ENCODE data around the gene OPCML.

OPCML gene

DNA sequence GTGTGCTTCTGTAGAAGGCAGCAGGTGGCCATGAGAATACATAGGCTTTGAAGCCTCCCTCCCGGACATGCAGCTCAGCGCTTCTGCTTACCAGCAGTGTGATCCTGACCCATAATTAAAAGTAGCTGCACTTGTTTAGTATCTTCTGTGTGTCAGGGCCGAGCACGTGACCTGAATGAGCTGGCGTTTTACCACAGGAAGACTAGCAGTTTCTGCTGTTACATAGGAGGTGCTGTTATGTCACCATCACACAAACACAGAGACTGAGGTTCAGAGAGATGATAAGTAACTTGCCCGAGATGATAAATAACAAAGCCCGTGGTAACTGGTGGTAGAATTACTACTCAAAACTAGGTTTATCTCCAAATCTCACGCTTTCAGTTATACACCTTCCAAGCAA is 329.5 kb downstream of the OPCML start:
- no peak for DNase-seq (ENCODE audit: low spot score)
- no peak overlapping the region for H3K27ac ChIP-seq
- TF ChIP-seq, protein P1, sequence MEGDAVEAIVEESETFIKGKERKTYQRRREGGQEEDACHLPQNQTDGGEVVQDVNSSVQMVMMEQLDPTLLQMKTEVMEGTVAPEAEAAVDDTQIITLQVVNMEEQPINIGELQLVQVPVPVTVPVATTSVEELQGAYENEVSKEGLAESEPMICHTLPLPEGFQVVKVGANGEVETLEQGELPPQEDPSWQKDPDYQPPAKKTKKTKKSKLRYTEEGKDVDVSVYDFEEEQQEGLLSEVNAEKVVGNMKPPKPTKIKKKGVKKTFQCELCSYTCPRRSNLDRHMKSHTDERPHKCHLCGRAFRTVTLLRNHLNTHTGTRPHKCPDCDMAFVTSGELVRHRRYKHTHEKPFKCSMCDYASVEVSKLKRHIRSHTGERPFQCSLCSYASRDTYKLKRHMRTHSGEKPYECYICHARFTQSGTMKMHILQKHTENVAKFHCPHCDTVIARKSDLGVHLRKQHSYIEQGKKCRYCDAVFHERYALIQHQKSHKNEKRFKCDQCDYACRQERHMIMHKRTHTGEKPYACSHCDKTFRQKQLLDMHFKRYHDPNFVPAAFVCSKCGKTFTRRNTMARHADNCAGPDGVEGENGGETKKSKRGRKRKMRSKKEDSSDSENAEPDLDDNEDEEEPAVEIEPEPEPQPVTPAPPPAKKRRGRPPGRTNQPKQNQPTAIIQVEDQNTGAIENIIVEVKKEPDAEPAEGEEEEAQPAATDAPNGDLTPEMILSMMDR (conservative IDR thresholded peaks at IDR 0.05; ENCODE audit: low read depth) = no peak
- ChIA-PET POLR2A (ENCODE audit: low non-redundant PET) (no interaction called here), CTCF (no interaction called here)

DNA sequence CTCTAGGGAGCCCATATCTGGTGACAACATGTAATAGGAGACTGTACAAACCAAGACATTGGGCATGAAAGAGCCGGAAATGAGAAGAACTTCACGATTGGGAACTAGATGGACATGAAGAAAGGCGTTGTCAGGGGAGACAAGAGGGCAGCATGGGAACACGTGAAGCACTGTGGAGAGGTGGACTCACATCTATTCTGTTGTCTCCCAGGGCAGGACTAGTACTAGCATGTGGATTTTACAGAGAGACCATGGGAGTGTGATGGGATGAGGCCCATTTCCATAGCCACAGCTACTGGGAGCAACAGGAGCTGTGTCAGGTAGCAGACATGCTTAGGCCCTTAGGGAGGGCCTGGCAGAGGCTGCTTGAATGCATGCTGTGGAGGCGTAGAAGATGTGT is 333.9 kb downstream of the OPCML start:
- POLR2A ChIA-PET (ENCODE audit: low non-redundant PET) = no interaction called here

DNA sequence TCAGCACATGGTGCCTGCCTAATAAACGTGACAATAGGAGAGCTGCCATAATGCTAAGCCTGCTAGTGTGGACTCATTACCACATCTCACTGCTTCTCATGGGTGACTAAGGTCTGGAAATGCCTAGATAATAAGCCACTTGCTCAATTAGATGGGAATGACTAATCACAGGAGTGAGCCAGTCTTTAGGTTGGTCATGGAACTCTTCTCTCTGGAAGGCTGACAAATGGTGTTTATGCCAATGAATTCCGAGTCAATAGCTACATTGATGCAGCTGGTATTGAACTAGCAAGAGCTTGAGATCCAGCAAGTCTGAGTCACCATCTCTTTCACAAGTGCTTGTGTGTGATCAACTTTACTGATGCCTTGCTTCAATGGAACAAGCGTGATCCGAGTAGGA is 334.9 kb downstream of the OPCML start:
- ChIA-PET POLR2A (ENCODE audit: low non-redundant PET) (no interaction called here), CTCF (no interaction called here)
- H3K27ac ChIP-seq = no peak overlapping the region
- TF ChIP-seq, protein P1 (conservative IDR thresholded peaks at IDR 0.05; ENCODE audit: low read depth) = no peak
- DNase-seq (ENCODE audit: low spot score) = no peak

More for the DNA sequence above, 333.9 kb downstream of the OPCML start:
- DNase-seq (ENCODE audit: low spot score) = no peak
- TF ChIP-seq, protein P1 (conservative IDR thresholded peaks at IDR 0.05; ENCODE audit: low read depth) = no peak
- no peak overlapping the region for H3K27ac ChIP-seq
- CTCF ChIA-PET = no interaction called here

DNA sequence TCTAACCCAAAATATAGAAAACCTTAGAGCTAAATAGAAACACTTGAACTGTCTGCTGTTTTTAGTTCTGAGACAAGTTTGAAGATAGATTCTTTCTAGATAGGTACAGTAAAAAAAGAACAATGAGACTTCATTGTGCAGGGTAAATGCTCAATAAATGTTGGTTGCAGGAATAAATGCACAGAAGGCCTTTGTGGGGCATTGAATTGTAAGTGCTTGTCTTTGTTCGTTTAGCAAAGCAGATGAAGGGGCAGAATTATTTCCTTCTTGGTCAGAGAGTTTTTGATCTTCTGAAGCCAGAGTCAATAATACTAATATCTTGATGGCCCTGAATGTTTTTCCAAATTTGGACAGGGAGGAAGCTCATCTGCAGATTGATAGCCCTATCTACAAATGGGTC is 340.4 kb downstream of the OPCML start:
- ChIA-PET CTCF (no interaction called here), POLR2A (ENCODE audit: low non-redundant PET) (no interaction called here)
- TF ChIP-seq, protein P1 (conservative IDR thresholded peaks at IDR 0.05; ENCODE audit: low read depth) = no peak
- H3K27ac ChIP-seq = no peak overlapping the region
- DNase-seq (ENCODE audit: low spot score) = no peak

DNA sequence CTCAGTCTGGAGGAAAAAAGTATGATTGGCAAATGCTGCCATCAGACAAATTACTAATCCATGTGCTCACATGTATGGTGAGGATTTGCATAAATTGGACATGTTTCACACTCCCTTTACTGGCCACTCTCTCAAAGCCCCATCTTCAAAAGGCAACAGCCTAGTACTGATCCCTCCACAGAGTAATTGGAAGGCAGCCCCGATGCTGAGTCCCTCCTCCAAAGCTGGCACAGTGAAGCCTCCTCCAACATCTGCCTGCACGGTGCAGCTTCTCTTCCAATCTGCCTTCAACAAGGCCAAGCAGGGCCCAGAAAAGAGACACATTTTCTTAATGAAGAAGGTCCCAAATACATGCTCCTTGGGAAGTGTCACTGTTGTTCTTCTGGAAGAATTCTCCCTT is 350.6 kb downstream of the OPCML start:
- ChIA-PET CTCF (interaction anchor here (0.6 kb wide), 1 partner anchor 982 kb away, joined by 6 read pairs; no protein-coding TSS in a partner anchor), POLR2A (ENCODE audit: low non-redundant PET) (no interaction called here)
- TF ChIP-seq, protein P1 (conservative IDR thresholded peaks at IDR 0.05; ENCODE audit: low read depth) = no peak
- no peak overlapping the region for H3K27ac ChIP-seq
- no peak for DNase-seq (ENCODE audit: low spot score)

DNA sequence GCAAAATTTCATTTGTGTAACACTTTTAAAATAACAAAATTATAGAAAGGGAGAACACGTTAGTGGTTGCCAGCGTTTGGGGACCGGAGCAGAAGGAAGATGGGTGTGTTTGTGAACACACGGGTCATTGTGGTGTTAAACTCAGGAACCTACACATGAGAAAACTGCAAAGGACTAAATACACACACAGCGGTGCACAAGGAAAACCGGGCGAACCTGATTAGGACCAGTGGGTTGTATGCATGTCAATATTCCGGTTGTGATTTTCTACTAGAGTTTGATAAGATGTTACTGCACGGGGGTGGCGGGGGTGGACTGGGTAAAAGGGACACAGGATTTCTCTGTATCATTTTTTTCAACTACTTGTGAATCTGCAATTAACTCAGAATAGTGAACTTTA is 351.2 kb downstream of the OPCML start:
- ChIA-PET POLR2A (ENCODE audit: low non-redundant PET) (no interaction called here), CTCF (no interaction called here)
- TF ChIP-seq, protein P1 (conservative IDR thresholded peaks at IDR 0.05; ENCODE audit: low read depth) = no peak
- H3K27ac ChIP-seq = no peak overlapping the region
- no peak for DNase-seq (ENCODE audit: low spot score)

DNA sequence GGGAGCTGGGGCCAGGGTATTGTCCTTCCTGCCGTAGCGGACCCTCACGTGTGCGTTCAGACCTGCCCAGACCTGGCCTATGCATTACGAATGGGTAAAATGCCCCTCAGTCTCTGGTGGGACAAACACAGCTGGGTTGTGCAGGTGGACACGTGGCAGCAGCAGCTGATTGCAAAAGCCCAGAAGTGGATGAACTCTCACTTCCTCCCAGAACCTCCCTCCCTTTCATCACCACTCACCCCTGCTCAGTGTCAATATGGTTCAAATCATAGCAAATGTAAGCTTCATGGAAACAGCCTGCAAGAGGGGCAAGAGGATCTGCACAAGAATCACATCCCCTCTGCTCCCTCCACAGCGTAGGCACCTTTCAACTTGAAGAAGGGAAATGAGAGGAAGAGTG is 352.1 kb downstream of the OPCML start:
- TF ChIP-seq, protein P1 (conservative IDR thresholded peaks at IDR 0.05; ENCODE audit: low read depth) = no peak
- CTCF ChIA-PET = no interaction called here
- H3K27ac ChIP-seq = no peak overlapping the region
- POLR2A ChIA-PET (ENCODE audit: low non-redundant PET) = no interaction called here
- DNase-seq (ENCODE audit: low spot score) = no peak
